Activated CD4-positive, alpha-beta T cell treated with anti-CD3 and anti-CD28 coated beads for 36 hours (primary cell): ENCODE results near the gene ZFR. TPM values are rescaled to one million over a fixed set of nuclear protein-coding genes. Genes with fewer than 3 reads are reported as not detected.

ENCODE experiments used
- ATAC-seq: fragments of 200-7000 bp; cut with Tn5 transposase; one replicate; pipeline ENCODE4 v1.10.0; 2021; ENCODE audit warnings: mild to moderate bottlenecking, moderate library complexity
- CTCF ChIA-PET: fragments of 350-600 bp; sonication (Branson Sonifier 250); formaldehyde crosslinking; loops from one replicate; lab custom pipeline; 2021; ENCODE audit warnings: antibody characterized with exemption; lab: Charles Lee
- POLR2A ChIA-PET: fragments of 350-600 bp; sonication (Branson Sonifier 250); formaldehyde crosslinking; loops from one replicate; lab custom pipeline; 2021; ENCODE audit warnings: antibody characterized with exemption, inconsistent platforms; lab: Charles Lee
- DNase-seq: peaks from one replicate; pipeline ENCODE4 v3.0.0-alpha.2; 2020
- H3K27ac Mint-ChIP-seq: one replicate; pipeline ENCODE4 v1.8.0; 2021; ENCODE audit warnings: mixed read lengths
- H3K27me3 Mint-ChIP-seq: one replicate; pipeline ENCODE4 v1.8.0; 2021; ENCODE audit warnings: mixed read lengths
- H3K36me3 Mint-ChIP-seq: one replicate; pipeline ENCODE4 v1.8.0; 2021; ENCODE audit warnings: low read depth, mixed read lengths
- H3K4me1 Mint-ChIP-seq: one replicate; pipeline ENCODE4 v1.8.0; 2021; ENCODE audit warnings: mixed read lengths
- H3K4me3 Mint-ChIP-seq: one replicate; pipeline ENCODE4 v1.8.0; 2021; ENCODE audit warnings: mild to moderate bottlenecking, moderate library complexity, mixed read lengths
- H3K9me3 Mint-ChIP-seq: one replicate; pipeline ENCODE4 v1.8.0; 2021; ENCODE audit warnings: low read depth, mixed read lengths
- intact Hi-C, 2 experiments: fragments of 100-400 bp; cut with DNase I in 1 of 2; cut with micrococcal nuclease in 1 of 2; formaldehyde crosslinking; loops; one replicate each; pipeline versions ENCODE4 v1.14.2 to v1.15.1; 2022 to 2024; cut with DNase I, micrococcal nuclease
- total RNA-seq, 2 experiments: library from RNA; stranded (reverse); gene quantifications; one replicate each; pipeline ENCODE4 v1.2.3, GENCODE V29; 2021

Gene ZFR
- total RNA-seq, 2 experiments from 2014 or later: 60.6 to 81.4 TPM

GRCh38 chr5:32342656-32343055 lies 101.9 kb downstream of the ZFR start:
- DNase-seq (no peak), ATAC-seq (no peak)
- Mint-ChIP-seq H3K4me1 (no peaks in the 10 kb centered on the region), H3K9me3 (peaks cover 11% of the 10 kb centered on the region), H3K27me3 (no peaks in the 10 kb centered on the region), H3K27ac (no peak overlapping the region), H3K4me3 (no peak overlapping the region), H3K36me3 (peaks cover 8% of the 10 kb centered on the region)
- CTCF ChIA-PET: interaction anchor here (0.6 to 1.3 kb wide), 2 partner anchors 12 to 13 kb away, joined by 4 read pairs; no protein-coding TSS in a partner anchor
- intact Hi-C loops: no loop called here
- POLR2A ChIA-PET: no interaction called here

GRCh38 chr5:32339878-32340277 lies 104.7 kb downstream of the ZFR start:
- ChIA-PET CTCF (interaction anchor here (0.6 to 2.3 kb wide), 4 partner anchors 8 to 108 kb away, joined by 3 to 9 read pairs (median 4); no protein-coding TSS in a partner anchor), POLR2A (no interaction called here)
- DNase-seq: no peak
- no peak for ATAC-seq
- Mint-ChIP-seq H3K4me3 (no peak overlapping the region), H3K27me3 (no peaks in the 10 kb centered on the region), H3K4me1 (no peaks in the 10 kb centered on the region), H3K36me3 (peaks cover 8% of the 10 kb centered on the region), H3K27ac (no peak overlapping the region), H3K9me3 (peaks cover 8% of the 10 kb centered on the region)
- intact Hi-C loops: no loop called here

- ATAC-seq (no peak), DNase-seq (no peak)
- intact Hi-C loops: no loop called here
- Mint-ChIP-seq H3K36me3 (peaks cover 8% of the 10 kb centered on the region), H3K9me3 (peaks cover 8% of the 10 kb centered on the region), H3K27me3 (no peaks in the 10 kb centered on the region), H3K27ac (no peak overlapping the region), H3K4me3 (no peak overlapping the region), H3K4me1 (no peaks in the 10 kb centered on the region)
- ChIA-PET CTCF (interaction anchor here (0.6 to 2.3 kb wide), 5 partner anchors 7 to 107 kb away, joined by 3 to 9 read pairs (median 3); no protein-coding TSS in a partner anchor), POLR2A (no interaction called here)
Measured at GRCh38 chr5:32339198-32339597, 105.3 kb downstream of the ZFR start.

GRCh38 chr5:32332966-32333365 lies 111.6 kb downstream of the ZFR start:
- no peak overlapping the region for H3K27ac Mint-ChIP-seq
- H3K27me3 Mint-ChIP-seq: no peaks in the 10 kb centered on the region
- intact Hi-C loops: no loop called here
- H3K4me1 Mint-ChIP-seq: no peaks in the 10 kb centered on the region
- DNase-seq: no peak
- POLR2A ChIA-PET: interaction anchor here (0.7 kb wide), 1 partner anchor 204 kb away, joined by 3 read pairs; no protein-coding TSS in a partner anchor
- no peaks in the 10 kb centered on the region for H3K9me3 Mint-ChIP-seq
- peaks cover 1% of the 10 kb centered on the region for H3K36me3 Mint-ChIP-seq
- CTCF ChIA-PET: interaction anchor here (6.2 kb wide), 1 partner anchor 100 kb away, joined by 166 read pairs; no protein-coding TSS in a partner anchor
- no peak for ATAC-seq
- H3K4me3 Mint-ChIP-seq: no peak overlapping the region

GRCh38 chr5:32332361-32332760 lies 112.2 kb downstream of the ZFR start:
- ChIA-PET CTCF (interaction anchor here (0.9 to 6.2 kb wide), 3 partner anchors 7 to 280 kb away, joined by 3 to 166 read pairs (median 3); no protein-coding TSS in a partner anchor), POLR2A (interaction anchor here (0.7 kb wide), 1 partner anchor 203 kb away, joined by 3 read pairs; no protein-coding TSS in a partner anchor)
- Mint-ChIP-seq H3K4me3 (no peak overlapping the region), H3K4me1 (no peaks in the 10 kb centered on the region), H3K27ac (no peak overlapping the region), H3K27me3 (no peaks in the 10 kb centered on the region), H3K36me3 (no peaks in the 10 kb centered on the region), H3K9me3 (no peaks in the 10 kb centered on the region)
- ATAC-seq (no peak), DNase-seq (no peak)
- intact Hi-C loops: no loop called here

- H3K4me1 Mint-ChIP-seq: no peaks in the 10 kb centered on the region
- H3K4me3 Mint-ChIP-seq: no peak overlapping the region
- intact Hi-C loops: no loop called here
- H3K27ac Mint-ChIP-seq: no peak overlapping the region
- DNase-seq (no peak), ATAC-seq (no peak)
- no peaks in the 10 kb centered on the region for H3K27me3 Mint-ChIP-seq
- CTCF ChIA-PET: interaction anchor here (0.9 to 6.2 kb wide), 5 partner anchors 8 to 281 kb away, joined by 3 to 166 read pairs (median 3); no protein-coding TSS in a partner anchor
- H3K36me3 Mint-ChIP-seq: no peaks in the 10 kb centered on the region
- POLR2A ChIA-PET: no interaction called here
- H3K9me3 Mint-ChIP-seq: no peaks in the 10 kb centered on the region
Measured at GRCh38 chr5:32331935-32332274, 112.6 kb downstream of the ZFR start.

- ChIA-PET POLR2A (no interaction called here), CTCF (interaction anchor here (0.9 to 6.2 kb wide), 6 partner anchors 8 to 281 kb away, joined by 3 to 166 read pairs (median 4); no protein-coding TSS in a partner anchor)
- no peak for ATAC-seq
- Mint-ChIP-seq H3K27me3 (no peaks in the 10 kb centered on the region), H3K4me3 (no peak overlapping the region), H3K27ac (no peak overlapping the region), H3K4me1 (no peaks in the 10 kb centered on the region), H3K36me3 (no peaks in the 10 kb centered on the region), H3K9me3 (no peaks in the 10 kb centered on the region)
- intact Hi-C loops: no loop called here
- DNase-seq: no peak
Measured at GRCh38 chr5:32331217-32331934, 113.2 kb downstream of the ZFR start.

GRCh38 chr5:32330126-32330971 lies 114.2 kb downstream of the ZFR start:
- POLR2A ChIA-PET: interaction anchor here (0.5 to 1.4 kb wide), 2 partner anchors 98 to 100 kb away, joined by 3 read pairs; no protein-coding TSS in a partner anchor
- intact Hi-C loops: no loop called here

GRCh38 chr5:32329395-32329834 lies 115.1 kb downstream of the ZFR start:
- intact Hi-C loops: loop anchor here (1.0 kb wide), 1 partner anchor 97 kb away; no protein-coding TSS in a partner anchor
- ChIA-PET CTCF (interaction anchor here (0.7 to 6.2 kb wide), 22 partner anchors 14 to 284 kb away, joined by 3 to 166 read pairs (median 4); no protein-coding TSS in a partner anchor), POLR2A (interaction anchor here (0.5 to 1.4 kb wide), 2 partner anchors 98 to 99 kb away, joined by 3 read pairs; no protein-coding TSS in a partner anchor)
- Mint-ChIP-seq H3K27me3 (no peaks in the 10 kb centered on the region), H3K36me3 (no peaks in the 10 kb centered on the region), H3K4me3 (no peak overlapping the region), H3K9me3 (no peaks in the 10 kb centered on the region), H3K27ac (no peak overlapping the region), H3K4me1 (no peaks in the 10 kb centered on the region)
- peak; percentile 97 for ATAC-seq
- peak; percentile 75 for DNase-seq

More at GRCh38 chr5:32330126-32330971, 114.2 kb downstream of the ZFR start:
- no peak overlapping the region for H3K4me3 Mint-ChIP-seq
- no peak for ATAC-seq
- no peak overlapping the region for H3K27ac Mint-ChIP-seq
- H3K4me1 Mint-ChIP-seq: no peaks in the 10 kb centered on the region
- DNase-seq: no peak
- no peaks in the 10 kb centered on the region for H3K36me3 Mint-ChIP-seq
- no peaks in the 10 kb centered on the region for H3K9me3 Mint-ChIP-seq
- CTCF ChIA-PET: interaction anchor here (0.6 to 6.2 kb wide), 21 partner anchors 12 to 1050 kb away, joined by 3 to 166 read pairs (median 4); no protein-coding TSS in a partner anchor
- no peaks in the 10 kb centered on the region for H3K27me3 Mint-ChIP-seq

GRCh38 chr5:32326216-32326772 lies 118.2 kb downstream of the ZFR start:
- Mint-ChIP-seq H3K4me1 (no peaks in the 10 kb centered on the region), H3K9me3 (peaks cover 5% of the 10 kb centered on the region), H3K4me3 (no peak overlapping the region), H3K27me3 (no peaks in the 10 kb centered on the region), H3K27ac (no peak overlapping the region), H3K36me3 (peaks cover 2% of the 10 kb centered on the region)
- POLR2A ChIA-PET: no interaction called here
- CTCF ChIA-PET: no interaction called here
- DNase-seq: no peak
- intact Hi-C loops: no loop called here
- ATAC-seq: no peak

- H3K36me3 Mint-ChIP-seq: peaks cover 2% of the 10 kb centered on the region
- intact Hi-C loops: no loop called here
- no peak overlapping the region for H3K27ac Mint-ChIP-seq
- no peaks in the 10 kb centered on the region for H3K27me3 Mint-ChIP-seq
- POLR2A ChIA-PET: no interaction called here
- ATAC-seq: no peak
- no peak for DNase-seq
- no peak overlapping the region for H3K4me3 Mint-ChIP-seq
- H3K4me1 Mint-ChIP-seq: no peaks in the 10 kb centered on the region
- CTCF ChIA-PET: no interaction called here
- H3K9me3 Mint-ChIP-seq: peaks cover 5% of the 10 kb centered on the region
Measured at GRCh38 chr5:32325616-32326015, 118.9 kb downstream of the ZFR start.
